ENCODE data around the gene SLC1A5. TPM values are rescaled to one million over a fixed set of nuclear protein-coding genes. Genes with fewer than 3 reads are reported as not detected.

The SLC1A5 gene
- total and polyA plus RNA-seq, 2 donors, result 22.5 to 32.2 TPM

- H3K27ac ChIP-seq (ENCODE audit: low read depth in 1 of 2, low read length in 1 of 2), result no peak overlapping the region
- DNase-seq (ENCODE audit: low read depth in 6 of 9, low spot score in 9 of 9), result no peak
- H3K27me3 ChIP-seq (ENCODE audit: control insufficient read depth in 2 of 2, insufficient read depth in 1 of 2, low read length in 1 of 2), result no peaks in the 10 kb centered on the region
- peaks cover 75 to 90% of the 10 kb centered on the region in 2 donors for H3K36me3 ChIP-seq (ENCODE audit: control insufficient read depth in 2 of 2, insufficient read depth in 2 of 2, low read length in 1 of 2)
- 95% methylated on average over 28 of the region's 28 CpGs for WGBS
- H3K4me1 ChIP-seq (ENCODE audit: control insufficient read depth in 2 of 2, insufficient read depth in 2 of 2, low read length in 2 of 2), result peaks cover 0 to 10% of the 10 kb centered on the region in 2 donors
- H3K9me3 ChIP-seq (ENCODE audit: control insufficient read depth in 2 of 2, insufficient read depth in 1 of 2, low read length in 1 of 2), result peaks cover 0 to 2% of the 10 kb centered on the region in 2 donors
- H3K4me3 ChIP-seq (ENCODE audit: low read length in 2 of 2), result no peak overlapping the region
Measured at GRCh38 chr19:46732172-46732938, 56.0 kb downstream of the SLC1A5 start.

GRCh38 chr19:46731584-46731983 is 56.8 kb downstream of the SLC1A5 start:
- Histone ChIP-seq H3K9me3 (ENCODE audit: control insufficient read depth in 2 of 2, insufficient read depth in 1 of 2, low read length in 1 of 2) (no peaks in the 10 kb centered on the region), H3K36me3 (ENCODE audit: control insufficient read depth in 2 of 2, insufficient read depth in 2 of 2, low read length in 1 of 2) (peaks cover 75 to 90% of the 10 kb centered on the region in 2 donors), H3K4me3 (ENCODE audit: low read length in 2 of 2) (no peak overlapping the region), H3K27me3 (ENCODE audit: control insufficient read depth in 2 of 2, insufficient read depth in 1 of 2, low read length in 1 of 2) (no peaks in the 10 kb centered on the region), H3K27ac (ENCODE audit: low read depth in 1 of 2, low read length in 1 of 2) (no peak overlapping the region), H3K4me1 (ENCODE audit: control insufficient read depth in 2 of 2, insufficient read depth in 2 of 2, low read length in 2 of 2) (peaks cover 0 to 10% of the 10 kb centered on the region in 2 donors)
- no peak for DNase-seq (ENCODE audit: low read depth in 6 of 9, low spot score in 9 of 9)
- 68% methylated on average over 14 of the region's 14 CpGs for WGBS

GRCh38 chr19:46731007-46731501 is 57.3 kb downstream of the SLC1A5 start:
- H3K27me3 ChIP-seq (ENCODE audit: control insufficient read depth in 2 of 2, insufficient read depth in 1 of 2, low read length in 1 of 2), result no peaks in the 10 kb centered on the region
- H3K36me3 ChIP-seq (ENCODE audit: control insufficient read depth in 2 of 2, insufficient read depth in 2 of 2, low read length in 1 of 2), result peaks cover 78 to 91% of the 10 kb centered on the region in 2 donors
- no peaks in the 10 kb centered on the region for H3K9me3 ChIP-seq (ENCODE audit: control insufficient read depth in 2 of 2, insufficient read depth in 1 of 2, low read length in 1 of 2)
- no peak for DNase-seq (ENCODE audit: low read depth in 6 of 9, low spot score in 9 of 9)
- H3K27ac ChIP-seq (ENCODE audit: low read depth in 1 of 2, low read length in 1 of 2), result peak overlapping the region in 1 of 2 donors; percentile 19
- 65% methylated on average over 14 of the region's 14 CpGs for WGBS
- H3K4me1 ChIP-seq (ENCODE audit: control insufficient read depth in 2 of 2, insufficient read depth in 2 of 2, low read length in 2 of 2), result peaks cover 0 to 10% of the 10 kb centered on the region in 2 donors
- no peak overlapping the region for H3K4me3 ChIP-seq (ENCODE audit: low read length in 2 of 2)

- H3K9me3 ChIP-seq (ENCODE audit: control insufficient read depth in 2 of 2, insufficient read depth in 1 of 2, low read length in 1 of 2), result no peaks in the 10 kb centered on the region
- no peak overlapping the region for H3K4me3 ChIP-seq (ENCODE audit: low read length in 2 of 2)
- DNase-seq (ENCODE audit: low read depth in 6 of 9, low spot score in 9 of 9), result no peak
- H3K4me1 ChIP-seq (ENCODE audit: control insufficient read depth in 2 of 2, insufficient read depth in 2 of 2, low read length in 2 of 2), result peaks cover 0 to 10% of the 10 kb centered on the region in 2 donors
- H3K27me3 ChIP-seq (ENCODE audit: control insufficient read depth in 2 of 2, insufficient read depth in 1 of 2, low read length in 1 of 2), result no peaks in the 10 kb centered on the region
- H3K36me3 ChIP-seq (ENCODE audit: control insufficient read depth in 2 of 2, insufficient read depth in 2 of 2, low read length in 1 of 2), result peaks cover 83 to 95% of the 10 kb centered on the region in 2 donors
- H3K27ac ChIP-seq (ENCODE audit: low read depth in 1 of 2, low read length in 1 of 2), result peak overlapping the region in 1 of 2 donors; percentile 19
- 98% methylated on average over 14 of the region's 14 CpGs for WGBS
Measured at GRCh38 chr19:46730595-46730994, 57.8 kb downstream of the SLC1A5 start.

- no peak for DNase-seq (ENCODE audit: low read depth in 6 of 9, low spot score in 9 of 9)
- no peak overlapping the region for H3K27ac ChIP-seq (ENCODE audit: low read depth in 1 of 2, low read length in 1 of 2)
- H3K9me3 ChIP-seq (ENCODE audit: control insufficient read depth in 2 of 2, insufficient read depth in 1 of 2, low read length in 1 of 2), result no peaks in the 10 kb centered on the region
- peaks cover 0 to 10% of the 10 kb centered on the region in 2 donors for H3K4me1 ChIP-seq (ENCODE audit: control insufficient read depth in 2 of 2, insufficient read depth in 2 of 2, low read length in 2 of 2)
- peaks cover 87 to 95% of the 10 kb centered on the region in 2 donors for H3K36me3 ChIP-seq (ENCODE audit: control insufficient read depth in 2 of 2, insufficient read depth in 2 of 2, low read length in 1 of 2)
- H3K27me3 ChIP-seq (ENCODE audit: control insufficient read depth in 2 of 2, insufficient read depth in 1 of 2, low read length in 1 of 2), result no peaks in the 10 kb centered on the region
- 98% methylated on average over 9 of the region's 9 CpGs for WGBS
- H3K4me3 ChIP-seq (ENCODE audit: low read length in 2 of 2), result no peak overlapping the region
Measured at GRCh38 chr19:46730187-46730586, 58.2 kb downstream of the SLC1A5 start.

GRCh38 chr19:46729696-46730095 is 58.7 kb downstream of the SLC1A5 start:
- no peak for DNase-seq (ENCODE audit: low read depth in 6 of 9, low spot score in 9 of 9)
- H3K36me3 ChIP-seq (ENCODE audit: control insufficient read depth in 2 of 2, insufficient read depth in 2 of 2, low read length in 1 of 2), result peaks cover 92 to 97% of the 10 kb centered on the region in 2 donors
- H3K27ac ChIP-seq (ENCODE audit: low read depth in 1 of 2, low read length in 1 of 2), result no peak overlapping the region
- H3K9me3 ChIP-seq (ENCODE audit: control insufficient read depth in 2 of 2, insufficient read depth in 1 of 2, low read length in 1 of 2), result no peaks in the 10 kb centered on the region
- WGBS, result 96% methylated on average over 7 of the region's 7 CpGs
- H3K4me1 ChIP-seq (ENCODE audit: control insufficient read depth in 2 of 2, insufficient read depth in 2 of 2, low read length in 2 of 2), result peaks cover 0 to 10% of the 10 kb centered on the region in 2 donors
- no peaks in the 10 kb centered on the region for H3K27me3 ChIP-seq (ENCODE audit: control insufficient read depth in 2 of 2, insufficient read depth in 1 of 2, low read length in 1 of 2)
- H3K4me3 ChIP-seq (ENCODE audit: low read length in 2 of 2), result no peak overlapping the region

GRCh38 chr19:46728693-46729339 is 59.6 kb downstream of the SLC1A5 start:
- Histone ChIP-seq H3K4me3 (ENCODE audit: low read length in 2 of 2) (no peak overlapping the region), H3K9me3 (ENCODE audit: control insufficient read depth in 2 of 2, insufficient read depth in 1 of 2, low read length in 1 of 2) (no peaks in the 10 kb centered on the region), H3K4me1 (ENCODE audit: control insufficient read depth in 2 of 2, insufficient read depth in 2 of 2, low read length in 2 of 2) (peaks cover 0 to 10% of the 10 kb centered on the region in 2 donors), H3K36me3 (ENCODE audit: control insufficient read depth in 2 of 2, insufficient read depth in 2 of 2, low read length in 1 of 2) (peaks cover 97 to 98% of the 10 kb centered on the region in 2 donors), H3K27ac (ENCODE audit: low read depth in 1 of 2, low read length in 1 of 2) (no peak overlapping the region), H3K27me3 (ENCODE audit: control insufficient read depth in 2 of 2, insufficient read depth in 1 of 2, low read length in 1 of 2) (no peaks in the 10 kb centered on the region)
- 59% methylated on average over 20 of the region's 20 CpGs for WGBS
- peak in 5 of 9 donors; percentile 55 to 84 (median 71) for DNase-seq (ENCODE audit: low read depth in 6 of 9, low spot score in 9 of 9)

- H3K4me1 ChIP-seq (ENCODE audit: control insufficient read depth in 2 of 2, insufficient read depth in 2 of 2, low read length in 2 of 2), result peaks cover 0 to 16% of the 10 kb centered on the region in 2 donors
Measured at GRCh38 chr19:46728208-46728607, 60.2 kb downstream of the SLC1A5 start.

GRCh38 chr19:46727757-46728156 is 60.6 kb downstream of the SLC1A5 start:
- Histone ChIP-seq H3K27ac (ENCODE audit: low read depth in 1 of 2, low read length in 1 of 2) (no peak overlapping the region), H3K27me3 (ENCODE audit: control insufficient read depth in 2 of 2, insufficient read depth in 1 of 2, low read length in 1 of 2) (no peaks in the 10 kb centered on the region), H3K4me1 (ENCODE audit: control insufficient read depth in 2 of 2, insufficient read depth in 2 of 2, low read length in 2 of 2) (peaks cover 0 to 20% of the 10 kb centered on the region in 2 donors), H3K9me3 (ENCODE audit: control insufficient read depth in 2 of 2, insufficient read depth in 1 of 2, low read length in 1 of 2) (no peaks in the 10 kb centered on the region), H3K4me3 (ENCODE audit: low read length in 2 of 2) (no peak overlapping the region), H3K36me3 (ENCODE audit: control insufficient read depth in 2 of 2, insufficient read depth in 2 of 2, low read length in 1 of 2) (peaks cover 97 to 98% of the 10 kb centered on the region in 2 donors)
- no peak for DNase-seq (ENCODE audit: low read depth in 6 of 9, low spot score in 9 of 9)
- WGBS, result 98% methylated on average over 11 of the region's 11 CpGs

More at GRCh38 chr19:46728208-46728607, 60.2 kb downstream of the SLC1A5 start:
- Histone ChIP-seq H3K36me3 (ENCODE audit: control insufficient read depth in 2 of 2, insufficient read depth in 2 of 2, low read length in 1 of 2) (peaks cover 97 to 98% of the 10 kb centered on the region in 2 donors), H3K27ac (ENCODE audit: low read depth in 1 of 2, low read length in 1 of 2) (no peak overlapping the region), H3K4me3 (ENCODE audit: low read length in 2 of 2) (no peak overlapping the region), H3K27me3 (ENCODE audit: control insufficient read depth in 2 of 2, insufficient read depth in 1 of 2, low read length in 1 of 2) (no peaks in the 10 kb centered on the region), H3K9me3 (ENCODE audit: control insufficient read depth in 2 of 2, insufficient read depth in 1 of 2, low read length in 1 of 2) (no peaks in the 10 kb centered on the region)
- WGBS, result 80% methylated on average over 14 of the region's 14 CpGs
- no peak for DNase-seq (ENCODE audit: low read depth in 6 of 9, low spot score in 9 of 9)

All from thymus (tissue), 11 donors.